ENCODE data around the gene DCANP1.

DNA sequence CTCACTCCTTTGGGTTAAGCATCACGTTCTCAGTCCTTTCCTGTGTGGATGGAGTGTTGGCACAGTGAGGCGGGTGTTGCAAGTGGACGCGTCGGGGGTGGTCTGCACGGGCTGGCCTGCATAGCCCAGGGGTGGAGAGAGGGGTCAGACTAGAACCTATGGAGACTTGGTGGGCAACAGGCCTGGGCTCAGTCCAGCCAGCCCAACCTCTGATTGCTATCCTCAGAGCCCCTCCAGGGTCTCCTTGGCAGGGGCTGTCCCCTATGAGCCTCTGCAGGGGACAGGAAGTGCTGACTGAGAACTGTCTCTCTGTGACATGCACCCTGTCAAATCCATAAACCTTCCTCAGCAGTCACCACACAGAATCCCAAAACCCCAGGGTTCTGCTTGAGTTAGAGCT is 2.3 kb downstream of the DCANP1 start:
- TF ChIP-seq, protein P1, sequence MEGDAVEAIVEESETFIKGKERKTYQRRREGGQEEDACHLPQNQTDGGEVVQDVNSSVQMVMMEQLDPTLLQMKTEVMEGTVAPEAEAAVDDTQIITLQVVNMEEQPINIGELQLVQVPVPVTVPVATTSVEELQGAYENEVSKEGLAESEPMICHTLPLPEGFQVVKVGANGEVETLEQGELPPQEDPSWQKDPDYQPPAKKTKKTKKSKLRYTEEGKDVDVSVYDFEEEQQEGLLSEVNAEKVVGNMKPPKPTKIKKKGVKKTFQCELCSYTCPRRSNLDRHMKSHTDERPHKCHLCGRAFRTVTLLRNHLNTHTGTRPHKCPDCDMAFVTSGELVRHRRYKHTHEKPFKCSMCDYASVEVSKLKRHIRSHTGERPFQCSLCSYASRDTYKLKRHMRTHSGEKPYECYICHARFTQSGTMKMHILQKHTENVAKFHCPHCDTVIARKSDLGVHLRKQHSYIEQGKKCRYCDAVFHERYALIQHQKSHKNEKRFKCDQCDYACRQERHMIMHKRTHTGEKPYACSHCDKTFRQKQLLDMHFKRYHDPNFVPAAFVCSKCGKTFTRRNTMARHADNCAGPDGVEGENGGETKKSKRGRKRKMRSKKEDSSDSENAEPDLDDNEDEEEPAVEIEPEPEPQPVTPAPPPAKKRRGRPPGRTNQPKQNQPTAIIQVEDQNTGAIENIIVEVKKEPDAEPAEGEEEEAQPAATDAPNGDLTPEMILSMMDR (IDR thresholded peaks at IDR 0.05 in 8 of 11, conservative IDR thresholded peaks at IDR 0.05 in 3 of 11), result no peak
- no peak for TF ChIP-seq POLR2AphosphoS5 (IDR thresholded peaks at IDR 0.05)
- TF ChIP-seq POLR2A (IDR thresholded peaks at IDR 0.05), result no peak
